GM04504 (cell line): Measurements from ENCODE around the gene NRG3.

Source experiments
- DNase-seq: peaks from one replicate; pipeline ENCODE4 v3.0.0-alpha.2; 2012; ENCODE audit warnings: low read depth

NRG3 gene

GRCh38 chr10:83007510-83007909, 1132.5 kb downstream of the NRG3 start:
- no peak for DNase-seq

- peak; percentile 16 for DNase-seq
Observed at GRCh38 chr10:83012866-83013265, 1137.9 kb downstream of the NRG3 start.

- no peak for DNase-seq
Observed at GRCh38 chr10:83017076-83017867, 1142.3 kb downstream of the NRG3 start.

- peak; percentile 6 for DNase-seq
Observed at GRCh38 chr10:83023662-83024061, 1148.7 kb downstream of the NRG3 start.
